Measurements from ENCODE around the gene SLC51A.
"Not testable (repeated sequence)": the region's sequence is repeated elsewhere in the genome, so short reads cannot be mapped to it uniquely, and the experiment has no call there.

The SLC51A gene

DNA sequence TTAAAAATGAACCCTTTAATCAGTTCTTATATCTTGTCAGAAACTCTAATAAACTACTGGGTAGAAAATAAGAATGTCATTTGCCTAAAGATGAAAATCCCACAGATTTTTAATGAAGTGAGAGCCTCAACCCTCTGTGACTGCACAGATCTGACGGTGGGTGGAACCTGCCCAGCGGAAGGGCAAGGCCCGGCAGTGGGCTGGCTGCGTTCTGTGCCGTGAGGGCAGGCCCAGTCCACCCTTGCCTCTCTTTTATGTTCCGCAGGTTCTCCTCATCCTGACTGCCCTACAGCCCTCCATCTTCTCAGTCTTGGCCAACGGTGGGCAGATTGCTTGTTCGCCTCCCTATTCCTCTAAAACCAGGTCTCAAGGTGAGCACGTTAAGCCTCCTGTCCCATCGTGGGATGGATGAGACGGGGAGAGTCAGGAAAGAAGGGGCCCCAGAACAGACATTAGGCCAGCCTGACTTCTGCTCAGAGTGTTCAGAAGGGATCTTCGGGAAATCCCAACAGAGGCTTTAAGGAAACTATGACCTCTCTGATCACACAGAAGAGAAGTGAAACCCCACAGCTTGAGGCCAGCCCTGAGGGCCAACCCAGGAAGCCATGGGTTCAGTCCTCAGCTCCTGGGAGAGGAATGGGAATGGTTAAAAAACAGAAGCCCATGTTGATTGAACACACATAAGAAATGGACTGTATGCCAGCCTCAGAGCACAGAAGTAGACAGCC, 16.0 kb downstream of the SLC51A start:
- H3K36me3 Mint-ChIP-seq: peaks cover 5% of the 10 kb centered on the region
- ATAC-seq (ENCODE audit: low read depth) (peak; percentile 92), DNase-seq (ENCODE audit: low spot score in 2 of 2) (no peak)
- peaks cover 17% of the 10 kb centered on the region for H3K4me1 Mint-ChIP-seq
- no peaks in the 10 kb centered on the region for H3K27me3 Mint-ChIP-seq
- H3K9me3 Mint-ChIP-seq: no peaks in the 10 kb centered on the region
- H3K27ac Mint-ChIP-seq: peak overlapping the region; percentile 86
- H3K4me3 Mint-ChIP-seq: no peak overlapping the region

DNA sequence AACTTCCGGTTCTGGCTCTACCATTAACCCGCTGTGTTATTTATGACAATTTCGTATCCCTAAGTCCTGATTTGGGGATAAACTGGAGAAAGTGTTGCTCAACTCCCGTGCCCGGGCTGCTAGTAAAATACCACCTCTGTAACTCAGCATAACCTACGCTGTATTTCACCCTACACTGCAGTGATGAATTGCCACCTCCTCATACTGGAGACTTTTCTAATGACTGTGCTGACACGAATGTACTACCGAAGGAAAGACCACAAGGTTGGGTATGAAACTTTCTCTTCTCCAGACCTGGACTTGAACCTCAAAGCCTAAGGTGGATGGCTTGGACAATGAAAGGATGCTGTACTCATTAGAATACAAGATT, 16.5 kb downstream of the SLC51A start:
- Mint-ChIP-seq H3K36me3 (peaks cover 6% of the 10 kb centered on the region), H3K4me1 (peaks cover 17% of the 10 kb centered on the region), H3K27ac (peak overlapping the region; percentile 86), H3K9me3 (no peaks in the 10 kb centered on the region), H3K27me3 (no peaks in the 10 kb centered on the region), H3K4me3 (no peak overlapping the region)
- ATAC-seq (ENCODE audit: low read depth): peak; percentile 26
- DNase-seq (ENCODE audit: low spot score in 2 of 2): no peak

DNA sequence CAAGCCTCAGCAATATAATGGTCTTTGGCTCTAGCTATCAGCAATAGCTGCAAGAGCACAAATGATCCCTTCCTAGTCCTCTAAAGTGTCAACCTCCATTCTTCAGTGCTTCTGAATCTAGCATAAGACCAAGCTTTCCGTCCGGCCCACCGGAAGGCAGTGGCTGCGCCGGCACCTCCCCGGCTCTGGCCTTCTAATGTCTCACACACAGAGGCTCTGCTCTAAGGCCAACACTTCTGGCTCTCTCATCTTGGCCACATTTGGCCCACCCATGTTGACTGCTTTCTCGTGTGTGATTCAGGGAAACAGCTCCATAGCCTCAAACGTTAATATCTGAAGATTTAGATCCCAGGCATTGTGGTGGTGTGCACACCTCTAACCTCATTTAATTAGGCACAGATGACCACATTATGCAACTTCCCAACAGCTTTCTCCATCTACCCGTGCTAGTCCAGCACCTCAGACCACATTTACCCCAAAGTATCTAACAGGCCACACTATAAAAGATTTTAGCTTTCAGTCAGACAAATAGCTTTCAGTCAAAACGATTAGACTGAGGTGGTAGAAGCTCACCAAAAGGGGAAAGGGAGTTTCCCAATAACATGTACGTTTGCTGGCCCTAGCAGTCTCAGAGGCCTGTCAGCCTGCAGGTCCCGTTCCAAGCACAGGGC, 19.3 kb downstream of the SLC51A start:
- Mint-ChIP-seq H3K9me3 (no peaks in the 10 kb centered on the region), H3K27me3 (no peaks in the 10 kb centered on the region), H3K4me3 (no peak overlapping the region), H3K36me3 (peaks cover 11% of the 10 kb centered on the region), H3K4me1 (peaks cover 17% of the 10 kb centered on the region), H3K27ac (peak overlapping the region; percentile 31)
- DNase-seq (ENCODE audit: low spot score in 2 of 2) (no peak), ATAC-seq (ENCODE audit: low read depth) (no peak)

DNA sequence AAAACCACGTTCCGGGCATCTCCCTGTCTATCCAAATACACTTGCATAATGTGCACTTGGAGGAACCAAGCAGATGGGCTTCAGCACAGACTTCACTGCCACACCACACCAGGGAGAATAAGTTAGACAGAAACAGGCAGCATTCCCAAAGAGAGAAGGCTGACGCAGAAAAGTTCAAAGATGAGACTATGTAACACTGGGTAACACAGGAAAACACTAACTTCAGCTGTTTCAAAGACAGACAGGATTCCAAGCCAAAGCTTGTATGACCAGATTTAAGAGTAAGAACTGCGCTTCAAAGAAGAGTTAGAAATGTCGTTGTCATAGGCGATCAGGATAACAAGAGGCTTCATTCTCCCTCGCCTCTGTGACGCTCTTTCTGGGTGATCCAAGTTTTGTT, 19.9 kb downstream of the SLC51A start:
- no peak for ATAC-seq (ENCODE audit: low read depth)
- DNase-seq (ENCODE audit: low spot score in 2 of 2): no peak
- Mint-ChIP-seq H3K27me3 (no peaks in the 10 kb centered on the region), H3K36me3 (peaks cover 12% of the 10 kb centered on the region), H3K9me3 (no peaks in the 10 kb centered on the region), H3K4me1 (peaks cover 16% of the 10 kb centered on the region), H3K27ac (no peak overlapping the region), H3K4me3 (no peak overlapping the region)

DNA sequence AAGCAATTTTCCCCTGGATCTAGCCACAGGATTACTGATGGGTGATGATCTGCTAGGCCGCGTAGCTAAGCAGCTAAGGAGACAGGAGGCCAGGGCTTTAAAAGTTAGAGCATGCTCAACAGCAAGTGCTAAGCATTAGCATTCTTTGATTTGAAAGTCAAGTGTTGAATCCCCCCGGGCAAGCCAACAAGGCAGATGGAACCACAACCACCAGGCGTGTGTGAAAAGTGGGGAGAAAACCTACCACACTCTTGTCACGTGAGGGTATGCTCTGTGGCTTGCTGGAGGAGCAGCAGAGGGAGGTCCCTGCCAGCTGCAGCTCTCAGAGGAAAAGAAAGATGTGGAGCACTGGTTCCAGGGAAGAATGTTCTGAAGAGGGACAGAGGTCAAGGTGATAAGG, 20.9 kb downstream of the SLC51A start:
- no peak for DNase-seq (ENCODE audit: low spot score in 2 of 2)
- H3K27ac Mint-ChIP-seq: peak overlapping the region; percentile 19
- peaks cover 11% of the 10 kb centered on the region for H3K4me1 Mint-ChIP-seq
- no peaks in the 10 kb centered on the region for H3K27me3 Mint-ChIP-seq
- H3K36me3 Mint-ChIP-seq: peaks cover 15% of the 10 kb centered on the region
- no peak overlapping the region for H3K4me3 Mint-ChIP-seq
- no peaks in the 10 kb centered on the region for H3K9me3 Mint-ChIP-seq
- ATAC-seq (ENCODE audit: low read depth): no peak

DNA sequence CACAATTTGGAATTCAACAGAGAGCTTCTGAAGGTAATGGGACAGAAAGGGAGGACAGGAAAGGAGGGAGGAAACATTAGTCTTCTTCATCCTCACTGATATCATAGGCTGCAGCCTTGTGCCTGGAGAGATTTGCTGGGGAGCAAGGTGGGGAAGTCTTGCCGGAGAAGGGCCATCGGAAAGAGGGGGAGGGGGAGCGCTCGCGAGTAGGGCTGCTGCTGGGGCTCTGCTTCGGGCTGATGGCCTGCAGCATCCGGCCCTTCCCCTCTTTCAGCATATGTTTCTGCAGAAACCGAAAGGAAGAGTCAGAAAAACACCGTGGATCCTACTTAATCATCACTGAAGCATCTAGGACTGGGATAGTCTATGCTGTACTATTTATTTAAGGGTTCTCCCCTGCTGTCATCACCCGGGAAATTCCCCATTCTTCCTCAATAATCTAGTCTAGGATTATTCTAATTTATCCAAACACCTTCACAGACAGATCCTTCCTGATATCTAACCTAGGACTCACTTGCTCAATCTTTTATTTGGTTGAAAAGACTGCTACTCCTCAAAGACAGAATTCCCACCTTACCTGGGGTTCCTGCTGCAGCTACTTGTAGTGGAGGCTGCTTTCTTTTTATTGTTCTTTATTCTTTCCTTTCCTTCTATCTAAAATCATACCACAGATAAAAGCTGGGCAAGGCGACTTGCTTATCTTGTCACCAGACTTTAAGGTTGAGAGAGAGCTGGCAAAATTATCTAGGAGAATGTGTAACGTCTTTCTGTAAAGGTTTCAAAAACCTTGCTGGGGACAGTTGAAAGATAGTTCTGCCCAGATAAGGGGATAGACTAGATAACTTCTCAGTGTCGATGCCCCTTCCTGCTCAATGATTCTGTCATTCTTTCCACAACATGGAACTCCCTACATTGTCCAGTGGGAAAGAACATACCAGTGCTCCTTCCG, 22.6 kb downstream of the SLC51A start:
- H3K27me3 Mint-ChIP-seq: no peaks in the 10 kb centered on the region
- H3K4me3 Mint-ChIP-seq: no peak overlapping the region
- peaks cover 3% of the 10 kb centered on the region for H3K4me1 Mint-ChIP-seq
- peak overlapping the region; percentile 26 for H3K27ac Mint-ChIP-seq
- H3K9me3 Mint-ChIP-seq: no peaks in the 10 kb centered on the region
- ATAC-seq (ENCODE audit: low read depth) (no peak), DNase-seq (ENCODE audit: low spot score in 2 of 2) (no peak)
- peaks cover 15% of the 10 kb centered on the region for H3K36me3 Mint-ChIP-seq

DNA sequence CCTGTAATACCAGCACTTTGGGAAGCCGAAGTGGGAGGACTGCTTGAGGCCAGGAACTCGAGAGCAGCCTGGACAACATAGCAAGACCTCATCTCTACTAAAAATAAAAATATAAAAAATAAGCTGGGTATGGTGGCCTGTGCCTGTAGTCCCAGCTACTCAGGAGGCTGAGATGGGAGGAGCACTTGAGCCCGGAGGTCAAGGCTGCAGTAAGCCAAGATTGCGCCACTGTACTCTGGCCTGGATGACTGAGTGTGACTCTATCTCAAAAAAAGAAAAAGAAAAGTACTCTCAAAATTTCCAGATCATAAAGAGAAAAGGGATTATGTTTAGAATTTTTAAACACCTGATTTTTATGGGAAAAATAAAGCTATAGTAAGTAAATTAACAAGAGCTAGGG, 24.1 kb downstream of the SLC51A start:
- Mint-ChIP-seq H3K36me3 (peaks cover 18% of the 10 kb centered on the region), H3K9me3 (no peaks in the 10 kb centered on the region), H3K27ac (no peak overlapping the region), H3K4me1 (peaks cover 3% of the 10 kb centered on the region), H3K4me3 (no peak overlapping the region), H3K27me3 (no peaks in the 10 kb centered on the region)
- ATAC-seq (ENCODE audit: low read depth) (no peak), DNase-seq (ENCODE audit: low spot score in 2 of 2) (no peak)

DNA sequence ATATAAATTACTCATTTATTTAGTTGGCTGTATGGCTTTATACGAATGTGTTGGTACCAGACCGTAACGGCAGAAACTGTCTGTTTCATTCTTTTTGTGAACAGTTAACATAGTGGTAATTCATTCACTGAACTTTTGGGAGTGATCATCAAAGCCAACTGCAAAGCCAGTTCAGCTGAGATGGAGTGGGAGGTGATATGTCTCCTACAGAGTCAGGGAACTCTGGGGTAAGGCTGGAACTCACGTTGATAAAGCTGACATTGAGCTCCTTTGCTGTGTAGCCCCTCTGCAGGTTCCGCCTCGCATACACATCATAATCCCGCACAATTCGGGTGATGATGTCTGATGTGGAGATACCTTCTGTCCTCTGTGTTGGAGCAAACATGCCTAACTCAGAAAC, 25.4 kb downstream of the SLC51A start:
- ATAC-seq (ENCODE audit: low read depth): no peak
- H3K36me3 Mint-ChIP-seq: peaks cover 22% of the 10 kb centered on the region
- no peak overlapping the region for H3K27ac Mint-ChIP-seq
- H3K4me1 Mint-ChIP-seq: peaks cover 3% of the 10 kb centered on the region
- no peaks in the 10 kb centered on the region for H3K9me3 Mint-ChIP-seq
- no peak overlapping the region for H3K4me3 Mint-ChIP-seq
- DNase-seq (ENCODE audit: low spot score in 2 of 2): no peak
- H3K27me3 Mint-ChIP-seq: no peaks in the 10 kb centered on the region

DNA sequence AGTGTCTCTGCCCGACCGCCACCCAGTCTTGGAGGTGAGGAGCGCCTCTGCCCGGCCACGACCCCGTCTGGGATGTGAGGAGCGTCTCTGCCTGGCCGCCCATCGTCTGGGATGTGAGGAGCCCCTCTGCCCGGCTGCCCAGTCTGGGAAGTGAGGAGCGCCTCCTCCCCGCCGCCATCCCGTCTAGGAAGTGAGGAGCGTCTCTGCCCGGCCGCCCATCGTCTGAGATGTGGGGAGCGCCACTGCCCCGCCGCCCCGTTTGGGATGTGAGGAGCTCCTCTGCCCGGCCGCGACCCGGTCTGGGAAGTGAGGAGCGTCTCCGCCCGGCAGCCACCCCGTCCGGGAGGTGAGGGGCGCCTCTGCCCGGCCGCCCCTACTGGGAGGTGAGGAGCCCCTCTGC, 27.8 kb downstream of the SLC51A start:
- not testable (repeated sequence) for H3K9me3 Mint-ChIP-seq; ATAC-seq (ENCODE audit: low read depth); H3K27ac Mint-ChIP-seq; H3K4me3 Mint-ChIP-seq; H3K4me1 Mint-ChIP-seq; DNase-seq (ENCODE audit: low spot score in 2 of 2); H3K27me3 Mint-ChIP-seq
- peaks cover 22% of the 10 kb centered on the region for H3K36me3 Mint-ChIP-seq

DNA sequence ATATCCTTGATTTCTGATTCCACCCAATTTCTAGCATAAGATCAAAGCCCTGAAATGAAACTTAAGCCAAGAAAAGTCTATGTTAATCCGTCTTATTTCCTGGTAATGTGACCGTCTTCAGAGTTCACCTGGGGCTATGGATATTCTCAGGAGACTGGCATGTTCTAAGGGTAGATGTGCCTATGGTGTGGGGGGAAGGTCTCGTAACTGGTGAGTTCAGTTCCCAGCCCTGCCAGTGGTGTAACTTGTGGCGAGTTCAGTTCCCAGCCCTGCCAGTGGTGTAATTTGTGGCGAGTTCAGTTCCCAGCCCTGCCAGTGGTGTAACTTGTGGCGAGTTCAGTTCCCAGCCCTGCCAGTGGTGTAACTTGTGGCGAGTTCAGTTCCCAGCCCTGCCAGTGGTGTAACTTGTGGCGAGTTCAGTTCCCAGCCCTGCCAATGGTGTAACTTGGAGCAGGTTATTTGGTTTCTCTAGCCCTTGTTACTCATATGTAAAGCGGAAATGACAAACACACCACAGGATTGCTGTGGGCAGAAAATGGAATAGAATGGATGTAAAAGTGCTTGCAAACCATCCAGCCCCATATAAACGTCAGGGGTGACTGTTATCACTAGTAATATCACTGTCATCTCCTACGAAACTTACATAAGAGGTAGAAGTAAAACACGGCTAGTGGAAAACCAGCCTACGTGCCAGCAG, 30.4 kb downstream of the SLC51A start:
- DNase-seq (ENCODE audit: low spot score in 2 of 2) (no peak), ATAC-seq (ENCODE audit: low read depth) (no peak)
- Mint-ChIP-seq H3K4me1 (peaks cover 3% of the 10 kb centered on the region), H3K27me3 (no peaks in the 10 kb centered on the region), H3K4me3 (no peak overlapping the region), H3K36me3 (peaks cover 15% of the 10 kb centered on the region), H3K27ac (no peak overlapping the region), H3K9me3 (no peaks in the 10 kb centered on the region)

DNA sequence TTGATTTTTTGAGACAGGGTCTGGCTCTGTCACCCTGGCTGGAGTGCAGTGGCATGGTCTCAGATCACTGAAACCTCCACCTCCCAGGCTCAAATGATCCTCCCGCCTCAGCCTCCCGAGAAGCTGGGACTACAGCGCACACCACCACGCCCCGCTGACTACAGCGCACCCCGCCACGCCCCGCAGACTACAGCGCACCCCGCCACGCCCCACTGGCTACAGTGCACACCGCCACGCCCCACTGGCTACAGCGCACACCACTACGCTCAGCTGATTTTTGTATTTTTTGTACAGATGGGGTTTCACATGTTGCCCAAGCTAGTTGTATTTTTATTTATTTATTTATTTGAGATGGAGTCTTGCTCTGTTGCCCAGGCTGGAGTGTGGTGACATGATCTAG, 35.6 kb downstream of the SLC51A start:
- Mint-ChIP-seq H3K27ac (no peak overlapping the region), H3K36me3 (peaks cover 15% of the 10 kb centered on the region), H3K27me3 (no peaks in the 10 kb centered on the region), H3K4me1 (peaks cover 6% of the 10 kb centered on the region), H3K9me3 (no peaks in the 10 kb centered on the region), H3K4me3 (no peak overlapping the region)
- DNase-seq (ENCODE audit: low spot score in 2 of 2): peak; percentile 18 to 21
- peak; percentile 94 for ATAC-seq (ENCODE audit: low read depth)

DNA sequence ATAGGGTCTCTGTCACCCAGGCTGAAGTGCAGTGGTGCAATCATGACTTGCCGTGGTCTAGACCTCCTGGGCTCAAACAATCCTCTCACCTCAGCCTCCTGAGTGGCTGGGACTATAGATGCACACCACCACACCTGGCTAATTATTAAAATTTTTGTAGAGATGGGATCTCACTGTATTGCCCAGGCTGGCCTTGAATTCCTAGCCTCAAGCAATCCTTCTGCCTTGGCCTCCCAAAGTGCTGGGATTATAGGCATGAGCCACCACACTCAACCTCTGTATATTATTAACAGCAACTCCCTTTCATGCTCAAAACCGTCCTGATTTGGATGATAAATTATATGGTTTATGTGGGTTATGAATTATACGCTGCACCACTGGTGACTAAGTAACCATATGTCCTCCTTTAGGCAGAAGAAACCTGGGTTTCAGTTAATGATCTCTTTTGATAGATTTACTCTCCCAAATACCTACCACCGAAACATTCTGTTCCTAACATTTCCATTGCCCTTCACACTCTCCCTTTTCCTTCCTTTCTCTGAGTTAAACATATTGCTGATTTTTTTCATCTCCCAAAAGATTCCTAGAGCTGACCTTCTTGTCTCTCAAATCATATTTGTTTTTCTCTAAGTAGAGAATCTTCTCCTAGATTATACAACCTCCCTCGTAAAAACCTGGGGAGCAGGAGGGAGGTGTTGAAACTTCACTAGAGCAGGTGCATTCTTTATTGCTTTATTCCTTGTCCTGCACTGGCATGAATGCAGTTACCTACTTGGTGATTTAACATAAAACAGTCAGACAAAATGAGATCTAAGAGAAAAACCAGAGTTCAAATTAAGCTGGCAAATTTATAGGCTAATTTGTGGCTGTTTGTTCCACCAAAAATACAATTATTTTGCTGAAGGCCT, 38.3 kb downstream of the SLC51A start:
- no peak for ATAC-seq (ENCODE audit: low read depth)
- Mint-ChIP-seq H3K27me3 (no peaks in the 10 kb centered on the region), H3K27ac (no peak overlapping the region), H3K9me3 (no peaks in the 10 kb centered on the region), H3K4me3 (no peak overlapping the region), H3K36me3 (peaks cover 13% of the 10 kb centered on the region), H3K4me1 (peaks cover 6% of the 10 kb centered on the region)
- no peak for DNase-seq (ENCODE audit: low spot score in 2 of 2)

DNA sequence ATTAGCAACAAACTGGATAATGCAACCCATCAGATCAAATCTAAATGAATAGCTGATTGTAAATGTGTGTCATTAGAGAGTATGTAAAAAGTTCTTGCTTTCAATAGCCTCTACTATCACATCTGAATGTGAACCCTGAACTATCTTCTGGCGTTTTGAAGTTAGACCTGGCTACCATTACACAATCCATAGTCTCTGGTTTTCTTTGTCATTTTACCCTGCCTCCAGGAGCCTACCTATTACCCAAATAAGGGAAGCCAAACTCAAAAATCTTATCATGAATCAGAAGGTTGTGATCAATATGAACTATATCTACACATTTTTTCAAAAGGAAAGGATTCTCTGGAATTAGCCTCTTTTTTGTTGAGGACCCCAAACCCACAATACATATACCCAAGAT, 39.4 kb downstream of the SLC51A start:
- no peak for ATAC-seq (ENCODE audit: low read depth)
- H3K36me3 Mint-ChIP-seq: peaks cover 14% of the 10 kb centered on the region
- H3K4me3 Mint-ChIP-seq: no peak overlapping the region
- no peaks in the 10 kb centered on the region for H3K9me3 Mint-ChIP-seq
- H3K27me3 Mint-ChIP-seq: no peaks in the 10 kb centered on the region
- no peak for DNase-seq (ENCODE audit: low spot score in 2 of 2)
- H3K4me1 Mint-ChIP-seq: peaks cover 3% of the 10 kb centered on the region
- H3K27ac Mint-ChIP-seq: peak overlapping the region; percentile 31
